Measurements from ENCODE around the gene TRIL.

The TRIL gene

DNA sequence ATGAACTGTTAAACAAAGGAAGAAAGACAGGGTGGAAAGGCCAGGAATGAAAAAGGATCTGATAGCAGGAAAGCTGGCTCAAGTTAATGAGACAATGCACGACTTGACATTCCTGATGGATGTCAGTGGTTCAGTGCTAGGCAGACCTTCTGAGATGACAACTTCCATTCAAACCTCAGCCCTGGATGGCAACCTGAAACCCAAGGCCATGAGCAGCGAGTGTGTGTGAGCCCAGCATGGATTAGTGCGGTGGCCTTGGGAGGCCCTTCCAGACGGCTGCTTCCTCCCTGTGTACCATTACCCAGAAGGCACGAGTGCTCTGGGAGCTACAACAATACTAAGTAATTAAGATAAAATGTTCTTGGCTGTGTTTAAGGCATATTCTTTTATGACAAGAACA, 18.8 kb downstream of the TRIL start:
- DNase-seq: no peak

DNA sequence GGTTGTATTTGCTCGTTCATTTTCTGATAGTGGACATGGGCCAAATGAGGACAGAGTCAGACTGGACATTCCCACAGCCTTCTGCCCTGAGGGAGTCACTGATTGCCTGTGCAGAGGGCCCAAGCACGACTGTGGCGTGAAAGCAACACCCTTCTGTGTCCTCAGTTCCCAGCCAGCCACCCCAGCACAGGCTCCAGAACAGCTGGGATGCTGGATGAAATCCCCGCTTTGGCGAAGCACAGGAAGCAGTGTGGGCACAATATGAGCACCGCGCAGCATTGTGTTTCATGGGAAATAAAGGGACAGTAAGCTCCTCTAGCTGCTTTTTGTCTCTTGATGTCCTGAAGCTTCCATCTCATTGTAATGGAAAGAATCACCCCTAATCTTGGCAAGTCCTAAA, 20.5 kb downstream of the TRIL start:
- DNase-seq: no peak

DNA sequence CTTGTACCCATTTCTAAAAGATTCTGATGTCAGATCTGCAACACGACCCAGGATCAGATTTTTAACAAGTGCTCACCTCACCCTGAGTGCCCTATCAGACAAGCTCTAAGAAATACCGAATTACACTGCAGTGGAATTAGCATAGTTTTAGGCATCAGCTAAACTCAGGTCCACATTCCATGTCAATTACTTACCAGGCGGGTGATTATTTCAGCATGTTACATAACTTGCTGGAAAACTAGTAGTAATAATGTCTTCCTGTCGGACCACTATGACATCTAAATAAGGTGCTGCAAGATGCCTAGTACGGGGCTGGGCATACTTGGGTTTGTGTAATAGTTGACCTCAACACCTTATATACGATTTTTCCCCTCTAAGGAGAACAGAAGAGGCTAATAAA, 21.0 kb downstream of the TRIL start:
- DNase-seq: no peak

DNA sequence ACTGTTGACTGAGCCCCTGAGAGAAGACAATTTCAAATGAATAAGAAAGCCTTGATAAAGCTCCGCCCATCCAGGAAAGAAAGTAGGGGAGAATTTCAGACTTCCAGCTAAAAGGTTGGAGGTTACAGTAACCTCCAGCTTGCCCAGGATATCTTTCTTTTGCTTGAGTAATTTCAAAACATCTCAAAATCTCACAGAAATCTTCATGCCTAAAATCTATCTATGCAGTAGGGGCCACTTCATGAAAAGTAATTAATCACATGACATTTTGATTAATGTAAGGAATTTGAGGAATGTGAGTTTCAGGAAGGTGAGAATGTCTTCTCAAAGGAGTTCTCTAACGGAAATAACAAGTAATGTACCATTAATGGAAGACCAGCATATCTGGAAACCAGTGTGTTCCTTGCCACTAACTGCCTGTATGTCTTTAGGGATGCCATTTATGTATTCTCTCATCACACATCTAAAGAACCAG, 24.2 kb downstream of the TRIL start:
- DNase-seq: no peak

DNA sequence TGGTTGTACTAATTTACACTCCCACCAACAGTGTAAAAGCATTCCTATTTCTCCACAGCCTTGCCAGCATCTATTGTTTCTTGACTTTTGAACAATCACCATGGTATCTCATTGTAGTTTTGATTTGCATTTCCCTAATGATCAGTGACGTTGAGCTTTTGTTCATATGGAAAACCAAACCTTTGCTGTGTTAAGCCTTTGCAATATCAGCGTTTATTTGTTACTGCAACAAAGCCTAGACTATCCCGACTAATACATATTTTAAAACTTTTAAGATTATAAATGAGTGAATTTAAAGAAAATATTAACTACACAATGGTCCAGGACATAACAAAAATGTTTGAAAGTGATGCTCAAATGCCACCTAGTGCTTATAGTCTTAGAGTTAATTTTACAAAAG, 26.6 kb downstream of the TRIL start:
- no peak for DNase-seq

DNA sequence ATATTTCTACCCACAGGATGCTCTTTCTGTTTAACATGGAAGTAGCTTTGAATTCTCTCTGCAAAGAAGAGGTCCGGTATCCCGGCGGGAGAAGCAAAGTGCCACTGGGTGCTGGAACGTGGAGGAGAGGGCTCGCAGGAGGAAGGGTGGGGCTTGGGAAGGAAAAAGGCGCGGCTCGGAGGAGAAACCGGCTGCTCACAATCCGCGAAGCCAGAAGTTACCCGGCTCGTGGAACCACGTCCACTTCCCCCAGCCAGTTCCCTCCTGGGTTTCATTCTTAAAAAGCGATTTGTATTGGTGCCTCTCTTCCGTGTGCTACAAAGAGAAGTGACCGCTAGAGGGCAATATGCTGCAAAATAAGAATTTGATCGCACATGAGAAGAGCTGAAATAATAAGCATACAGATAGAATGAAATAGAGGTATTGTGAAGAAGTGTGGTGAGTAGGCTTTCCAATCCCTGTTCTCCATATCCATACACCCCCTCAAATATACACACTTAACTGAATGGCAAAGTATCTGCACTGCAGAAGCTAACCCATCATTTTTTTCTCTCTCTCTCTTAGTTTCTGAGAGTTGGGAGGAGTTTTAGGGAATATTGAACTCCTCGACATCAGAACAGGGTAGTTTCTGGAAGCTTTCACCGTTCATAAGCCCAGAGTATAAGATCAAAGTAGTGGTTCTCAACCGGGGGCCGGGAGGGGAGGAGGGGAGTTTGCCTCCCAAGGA, 31.1 kb downstream of the TRIL start:
- no peak for DNase-seq

DNA sequence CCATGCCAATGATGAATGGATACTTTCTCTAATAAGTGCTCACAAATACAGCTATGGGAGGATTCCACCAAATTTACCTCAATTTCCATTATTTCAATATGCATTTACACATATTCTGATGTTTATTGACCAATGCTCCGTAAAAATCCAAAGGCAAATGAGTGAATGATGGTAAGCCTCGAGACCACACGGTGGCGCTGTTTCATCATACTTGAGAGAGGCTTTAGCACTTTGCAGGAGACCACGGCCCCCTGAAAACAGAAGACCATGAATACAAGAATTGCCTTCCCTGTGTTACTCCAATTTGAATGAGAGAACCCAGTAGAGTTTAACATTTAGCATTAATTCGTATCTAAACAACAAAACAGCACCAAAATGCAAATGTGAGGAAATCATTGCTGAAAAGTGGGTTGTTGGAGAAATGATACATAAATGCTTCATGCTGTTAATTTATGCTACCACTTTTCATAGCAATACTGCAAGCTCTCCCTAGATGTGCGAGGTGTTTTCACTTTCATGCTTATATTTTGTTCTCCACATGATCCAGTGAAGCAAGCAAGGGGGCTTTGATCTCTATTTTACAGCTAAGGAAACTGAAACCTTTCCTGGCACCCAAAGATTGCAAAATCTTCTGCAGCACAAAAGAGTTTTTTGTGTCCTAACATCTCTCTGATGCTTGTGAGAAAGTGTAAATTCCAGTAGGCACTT, 35.4 kb downstream of the TRIL start:
- no peak for DNase-seq

DNA sequence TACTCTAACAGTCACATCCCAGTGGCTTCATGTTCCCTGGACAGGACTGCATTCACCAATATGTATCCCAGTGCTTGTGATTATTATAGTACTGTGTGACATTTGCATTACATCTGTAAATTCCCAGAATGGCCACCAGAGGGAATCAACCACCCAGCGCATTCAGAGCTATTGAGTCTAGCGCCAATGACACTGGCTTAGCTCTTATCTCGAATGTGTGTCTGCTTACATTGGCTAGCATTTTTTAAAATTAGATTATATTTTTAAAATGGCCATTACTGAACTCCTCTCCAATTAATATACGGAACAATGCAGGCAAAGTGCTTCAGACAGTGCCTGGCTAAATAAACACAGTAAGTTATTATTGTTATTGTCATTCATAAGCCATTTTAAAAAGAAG, 36.3 kb downstream of the TRIL start:
- DNase-seq: no peak

DNA sequence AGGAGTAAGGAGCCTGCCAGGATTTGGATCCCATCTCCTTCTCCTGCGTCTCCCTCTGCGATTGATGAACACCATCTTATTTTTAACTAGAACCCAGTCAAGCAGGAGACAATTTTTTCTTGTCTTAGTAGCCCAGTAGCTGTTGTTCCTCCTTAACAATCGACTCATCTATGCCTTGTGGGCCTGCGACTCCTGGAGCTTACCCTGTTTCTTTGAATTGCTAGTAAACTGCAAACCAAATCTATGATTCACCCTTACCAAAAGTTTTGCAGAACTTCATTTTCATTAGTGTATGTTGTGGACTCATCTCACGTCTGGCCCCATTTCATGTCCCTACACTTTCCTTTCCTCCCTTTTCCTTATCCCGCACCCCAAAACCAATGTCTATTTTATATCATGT, 37.7 kb downstream of the TRIL start:
- DNase-seq: no peak

DNA sequence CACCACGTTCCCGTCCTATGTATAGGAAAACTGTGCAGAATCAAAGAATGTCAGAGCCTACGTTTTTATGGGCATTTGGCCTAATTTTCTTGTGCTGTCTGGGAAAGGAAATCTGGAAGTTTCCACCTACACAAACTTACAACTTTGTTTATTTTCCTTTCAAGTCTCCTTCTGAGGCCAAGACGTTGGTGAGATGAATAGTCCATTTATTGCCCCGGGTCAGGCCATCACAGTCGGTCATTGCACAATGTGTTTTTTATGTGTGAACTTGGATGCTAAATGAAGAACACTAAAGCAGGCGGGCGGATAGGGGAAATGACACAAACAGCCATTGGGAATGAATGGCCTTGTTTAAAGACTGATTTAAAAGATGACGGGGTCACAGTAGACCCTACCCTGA, 38.6 kb downstream of the TRIL start:
- DNase-seq: no peak

DNA sequence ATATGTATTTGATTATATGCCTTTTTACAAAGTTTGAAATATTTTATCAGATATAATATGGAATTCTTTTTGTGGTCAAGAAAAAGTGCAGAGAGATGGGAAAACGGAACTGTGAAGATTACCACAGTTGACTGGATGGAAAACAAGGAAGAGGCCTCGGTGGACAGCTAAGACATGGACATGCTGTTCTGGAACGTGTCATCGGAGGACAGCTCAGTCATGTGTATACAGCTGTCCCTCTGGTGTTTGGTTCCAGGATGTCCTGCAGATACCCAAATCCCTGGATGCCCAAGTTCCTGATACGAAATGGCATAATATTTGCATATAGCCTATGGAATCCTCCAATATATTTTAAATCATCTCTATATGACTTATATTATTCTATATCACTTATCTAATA, 49.4 kb downstream of the TRIL start:
- DNase-seq: no peak

DNA sequence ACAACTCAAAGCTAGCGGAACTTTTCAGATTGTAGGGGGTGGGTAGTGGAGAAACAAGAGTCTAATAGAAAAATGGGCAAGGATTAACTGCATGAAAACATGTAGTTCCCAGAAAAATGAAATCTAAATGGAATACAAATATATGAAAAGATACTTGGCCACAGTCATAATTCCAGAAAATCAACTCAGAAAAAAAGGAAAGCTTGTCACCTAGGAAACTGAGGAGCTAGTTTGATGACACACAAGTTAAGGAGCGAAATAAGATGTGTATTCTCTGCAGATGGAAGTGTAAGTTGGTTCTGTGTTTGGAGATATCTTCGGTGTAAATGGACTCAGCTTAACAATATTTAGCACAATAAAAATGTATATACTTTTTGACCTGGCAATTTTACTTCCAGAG, 52.7 kb downstream of the TRIL start:
- no peak for DNase-seq

DNA sequence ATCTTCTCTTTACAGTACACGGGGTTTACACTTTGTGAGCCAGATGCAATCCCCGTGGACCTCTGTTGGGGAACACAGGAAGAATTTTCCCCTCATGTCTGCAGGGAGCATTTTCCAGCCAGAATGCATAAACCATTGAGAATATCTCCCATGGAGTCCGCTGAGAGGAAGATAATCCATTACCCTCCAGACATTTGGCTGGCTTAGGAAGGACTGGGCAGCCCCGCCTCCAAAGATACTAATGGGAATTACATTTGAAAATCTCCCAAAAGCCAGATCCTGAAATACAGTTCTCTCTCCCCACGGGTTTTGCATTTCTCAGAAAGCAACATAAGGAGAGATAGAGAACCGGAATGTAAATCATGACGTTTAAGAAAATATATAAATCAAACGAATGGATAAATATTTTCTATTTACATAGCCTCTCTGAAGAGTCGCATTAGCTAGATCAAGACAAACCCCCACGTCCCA, 53.5 kb downstream of the TRIL start:
- DNase-seq: no peak

DNA sequence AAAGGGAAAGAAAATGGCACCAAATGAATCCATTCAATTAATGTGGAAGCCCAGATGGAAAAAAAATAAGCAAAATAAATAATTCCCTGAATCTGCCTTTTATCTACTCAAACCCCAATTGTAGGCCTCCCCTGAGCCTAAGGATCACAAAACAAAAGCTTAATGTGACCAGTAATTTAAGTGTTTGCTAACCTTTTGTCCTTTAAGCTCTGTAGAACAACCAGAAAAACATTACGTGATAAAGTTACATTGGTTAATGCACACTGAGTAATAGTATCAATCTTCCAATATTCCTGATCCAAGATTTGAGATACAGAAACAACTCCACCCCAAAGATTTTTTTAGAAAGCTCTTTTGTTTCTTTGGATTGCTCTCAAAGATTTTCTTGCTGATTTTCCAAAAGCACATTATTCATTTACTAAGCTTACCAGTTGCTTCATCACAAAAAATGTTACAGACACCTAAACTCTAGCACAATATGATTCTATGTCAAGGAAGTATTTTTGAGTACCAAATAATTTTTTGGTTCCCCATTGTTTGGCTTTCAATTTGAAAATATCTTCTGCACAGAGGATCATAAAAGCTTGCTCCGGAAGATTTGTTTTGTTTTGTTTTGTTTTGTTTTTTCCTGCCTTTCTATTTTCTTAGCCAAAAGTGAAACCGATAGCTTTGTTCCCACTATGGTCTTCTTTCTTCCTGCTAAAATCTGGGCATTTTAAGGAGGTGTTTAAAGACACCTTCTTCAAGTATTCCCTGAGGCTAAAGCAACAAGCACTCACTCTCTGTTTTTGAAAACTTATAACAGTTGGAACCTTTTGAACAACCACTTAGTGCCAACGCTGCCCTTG, 54.2 kb downstream of the TRIL start:
- DNase-seq: no peak

Data from activated gamma-delta T cell (primary cell).